ENCODE results near the gene RPL10.
"Not testable (repeated sequence)": the region's sequence is repeated elsewhere in the genome, so short reads cannot be mapped to it uniquely, and the experiment has no call there.

DNA sequence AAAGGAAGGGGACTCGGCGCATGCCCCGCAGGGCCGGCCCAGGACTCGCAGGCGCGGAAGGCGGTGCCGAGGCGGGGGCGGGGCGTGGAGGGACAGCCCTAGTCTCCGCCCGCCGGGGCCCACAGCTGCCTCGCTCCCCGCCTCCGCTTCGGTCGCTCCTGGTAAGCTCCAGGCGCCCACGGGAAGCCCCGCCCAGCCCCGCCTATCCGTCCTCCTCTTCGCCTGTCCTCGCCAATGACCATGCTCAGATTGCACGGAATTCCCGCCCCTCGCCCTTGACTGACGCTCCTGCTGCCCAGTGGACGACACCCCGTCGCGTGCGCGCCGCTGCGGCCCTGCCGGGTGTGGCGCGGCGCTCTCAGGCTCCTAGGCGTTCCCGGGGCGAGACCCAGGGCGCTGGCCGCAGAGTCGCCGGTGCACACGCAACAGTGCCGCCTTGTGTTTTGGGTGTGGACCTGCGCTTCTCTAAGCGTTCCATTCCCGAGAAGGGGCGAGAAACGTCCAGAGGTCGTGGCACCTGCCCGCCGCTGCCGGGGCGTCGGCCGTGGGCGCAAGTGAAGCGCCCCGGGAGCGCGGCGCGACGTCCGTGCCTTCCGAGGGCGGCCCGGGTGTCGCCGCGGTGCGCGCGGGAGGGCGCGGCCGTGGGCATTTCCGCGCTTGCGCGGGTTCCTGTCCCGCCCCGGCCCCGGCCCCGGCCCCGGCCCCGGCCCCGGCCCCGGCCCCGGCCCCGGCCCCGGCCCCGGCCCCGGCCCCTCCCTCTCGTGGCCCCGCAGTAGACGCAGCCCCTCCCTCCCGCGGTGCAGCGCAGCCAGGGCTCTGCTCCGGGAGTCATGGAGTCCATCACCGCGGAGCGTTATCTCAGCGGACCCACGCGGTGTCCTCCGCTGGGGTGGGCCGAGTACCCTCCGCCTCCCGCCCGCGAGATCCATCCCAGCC lies 8.1 kb upstream of the RPL10 start:
- not testable (repeated sequence) for TF ChIP-seq CTCF (IDR thresholded peaks at IDR 0.05; ENCODE audit: low read length); EZH2 (IDR thresholded peaks at IDR 0.05; ENCODE audit: borderline replicate concordance, low read length)

Data from OCI-LY1 (cell line).